ENCODE results near the gene FGB. TPM values are rescaled to one million over a fixed set of nuclear protein-coding genes. Genes with fewer than 3 reads are reported as not detected.
"Not testable (repeated sequence)": the region's sequence is repeated elsewhere in the genome, so short reads cannot be mapped to it uniquely, and the experiment has no call there.

FGB gene
- total and polyA plus RNA-seq, 9 of the 15 experiments (the other 6 are each of a cell fraction or from before 2014, with no cell fraction given): 0.07 to 1.9 (median 0.13) TPM; not detected in 6

- intact Hi-C loops (cut with micrococcal nuclease): no loop called here
- DNase-seq (ENCODE audit: extremely low read depth in 1 of 4, low spot score in 3 of 4) (no peak), FAIRE-seq (no peak), ATAC-seq (no peak)
- no peaks in the 10 kb centered on the region for H3K36me3 ChIP-seq (ENCODE audit: control insufficient read depth, insufficient read depth, low read length)
- no peak overlapping the region for H3K9ac ChIP-seq (ENCODE audit: insufficient read depth in 1 of 2, low read depth in 2 of 2, low read length in 2 of 2)
- no peaks in the 10 kb centered on the region for H4K20me1 ChIP-seq (replicated peaks; ENCODE audit: control insufficient read depth, insufficient read depth, low read length)
- H2AFZ ChIP-seq (ENCODE audit: low read depth, low read length): no peak overlapping the region
- ChIA-PET CTCF (ENCODE audit: low intra/inter-chr PET ratio) (no interaction called here), POLR2A (no interaction called here)
- no TSS peak for BruUV-seq (replicated peaks)
- no peaks in the 10 kb centered on the region for H3K9me1 ChIP-seq (ENCODE audit: control insufficient read depth, insufficient read depth, low read length)
- 0 out of 5 replicates have a peak, but pooled peaks cover 0 to 4% of the 10 kb centered on the region in 2 experiments for H3K27me3 ChIP-seq (ENCODE audit: control insufficient read depth in 2 of 2, insufficient read depth in 2 of 2, low read length in 2 of 2)
- no peaks in the 10 kb centered on the region for H3K79me2 ChIP-seq (ENCODE audit: control insufficient read depth, insufficient read depth, low read length)
- no peak overlapping the region for H3K4me3 ChIP-seq
- no peak overlapping the region for H3K27ac ChIP-seq (ENCODE audit: extremely low read depth, low read depth, low read length)
- no peak overlapping the region for H3K4me2 ChIP-seq (ENCODE audit: insufficient read depth, low read length)
- H3K4me1 ChIP-seq (replicated peaks in 1 of 2; ENCODE audit: control insufficient read depth in 2 of 2, insufficient read depth in 2 of 2, low read length in 2 of 2): no peaks in the 10 kb centered on the region
- no peak for TF ChIP-seq CREB3 (tag; conservative IDR thresholded peaks at IDR 0.05; ENCODE audit: low read depth)
- no peak for TF ChIP-seq ZNF431 (CRISPR knock-in tag; IDR thresholded peaks at IDR 0.05)
- no peak for TF ChIP-seq ZNF41 (CRISPR knock-in tag; conservative IDR thresholded peaks at IDR 0.05)
- TF ChIP-seq ZKSCAN1 (IDR thresholded peaks at IDR 0.05; ENCODE audit: low read depth, low read length): no peak
- TF ChIP-seq ASH1L (IDR thresholded peaks at IDR 0.05; ENCODE audit: borderline replicate concordance, low read depth, partially characterized antibody): no peak
- TF ChIP-seq ARNT (IDR thresholded peaks at IDR 0.05): no peak
- no peak for TF ChIP-seq XRCC4 (IDR thresholded peaks at IDR 0.05; ENCODE audit: extremely low read depth, insufficient read depth, insufficient read length)
- in situ Hi-C loops (cut with MboI): no loop called here
- no peaks in the 10 kb centered on the region for H3K9me3 ChIP-seq (replicated peaks; ENCODE audit: control insufficient read depth, insufficient read depth, low read depth, low read length)
Measured at GRCh38 chr4:154595807-154596206, 33.0 kb downstream of the FGB start.

- ATAC-seq; H3K9ac ChIP-seq (ENCODE audit: insufficient read depth in 1 of 2, low read depth in 2 of 2, low read length in 2 of 2); intact Hi-C loops (cut with micrococcal nuclease); H3K4me2 ChIP-seq (ENCODE audit: insufficient read depth, low read length); H2AFZ ChIP-seq (ENCODE audit: low read depth, low read length); FAIRE-seq; H3K9me1 ChIP-seq (ENCODE audit: control insufficient read depth, insufficient read depth, low read length); H3K27me3 ChIP-seq (ENCODE audit: control insufficient read depth in 2 of 2, insufficient read depth in 2 of 2, low read length in 2 of 2); H3K36me3 ChIP-seq (ENCODE audit: control insufficient read depth, insufficient read depth, low read length); H3K27ac ChIP-seq (ENCODE audit: extremely low read depth, low read depth, low read length); CTCF ChIA-PET (ENCODE audit: low intra/inter-chr PET ratio); H3K79me2 ChIP-seq (ENCODE audit: control insufficient read depth, insufficient read depth, low read length); DNase-seq (ENCODE audit: extremely low read depth in 1 of 4, low spot score in 3 of 4); BruUV-seq (replicated peaks); H3K4me3 ChIP-seq; H3K9me3 ChIP-seq (replicated peaks; ENCODE audit: control insufficient read depth, insufficient read depth, low read depth, low read length); in situ Hi-C loops (cut with MboI); H4K20me1 ChIP-seq (replicated peaks; ENCODE audit: control insufficient read depth, insufficient read depth, low read length); H3K4me1 ChIP-seq (replicated peaks in 1 of 2; ENCODE audit: control insufficient read depth in 2 of 2, insufficient read depth in 2 of 2, low read length in 2 of 2): not testable (repeated sequence)
- WGBS (ENCODE audit: insufficient coverage, low coverage, missing lambda C conversion rate): 5% methylated on average over 11 of the region's 11 CpGs
- POLR2A ChIA-PET: interaction anchor here (0.8 to 1.7 kb wide), 2 partner anchors 8 to 14 kb away, joined by 4 to 8 read pairs; no protein-coding TSS in a partner anchor
Measured at GRCh38 chr4:154597281-154597680, 34.5 kb downstream of the FGB start.

Data from K562 (cell line).